OCI-LY3 (cell line): ENCODE measurements around the gene PER3.

Experiments used
- CTCF ChIP-seq: fragments of 200-600, 300-600 bp; sonication (generic); IDR thresholded peaks from 2 replicates; pipeline ENCODE4 v1.5.1; 2014; ENCODE audit warnings: antibody characterized with exemption, low read length, low read depth
- EZH2phosphoT487 ChIP-seq: fragments of 200-600 bp; shearing (Covaris generic); IDR thresholded peaks from 2 replicates; pipeline ENCODE4 v1.6.1; 2018; ENCODE audit warnings: antibody characterized with exemption, mixed run types, low read depth

- TF ChIP-seq CTCF (no peak), EZH2phosphoT487 (no peak)
Measured at GRCh38 chr1:7859406-7859805, 75.3 kb downstream of the PER3 start.
